Mammary epithelial cell (primary cell): ENCODE results near the gene KLHL25.

Experiments used
- EZH2 ChIP-seq: IDR thresholded peaks from 2 replicates; pipeline ENCODE4 v1.6.1; 2012; ENCODE audit warnings: low read length, inconsistent platforms, borderline replicate concordance
- TF ChIP-seq, protein P1 (sequence below), 2 donors: IDR thresholded peaks in 1 of 2; conservative IDR thresholded peaks in 1 of 2; 2 replicates each; pipeline ENCODE4 v1.5.1; 2011 to 2012; ENCODE audit warnings: inconsistent platforms in 2 of 2, low read length in 2 of 2, mild to moderate bottlenecking in 2 of 2, control low read depth in 1 of 2, low read depth in 1 of 2; ENCODE audit not compliant: insufficient read depth in 1 of 2; ENCODE audit errors: extremely low read depth in 1 of 2

DNA sequence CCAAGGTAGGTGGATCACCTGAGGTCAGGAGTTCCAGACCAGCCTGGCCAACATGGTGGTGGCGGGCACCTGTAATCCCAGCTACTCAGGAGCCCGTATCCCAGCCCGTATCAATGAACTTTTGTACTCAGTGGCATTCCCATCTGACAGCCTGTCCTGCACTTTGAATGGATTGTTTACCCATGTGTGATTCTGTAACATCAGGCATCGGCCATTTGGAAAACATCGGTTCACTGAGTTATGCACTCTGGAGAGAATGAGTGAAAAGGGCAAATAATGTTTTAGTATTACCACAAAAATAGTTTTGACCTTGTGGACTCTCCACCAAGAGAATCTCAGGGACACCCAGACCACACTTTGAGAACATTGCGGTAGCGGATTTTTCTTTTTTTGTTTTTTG, 13.6 kb downstream of the KLHL25 start:
- TF ChIP-seq, protein P1, sequence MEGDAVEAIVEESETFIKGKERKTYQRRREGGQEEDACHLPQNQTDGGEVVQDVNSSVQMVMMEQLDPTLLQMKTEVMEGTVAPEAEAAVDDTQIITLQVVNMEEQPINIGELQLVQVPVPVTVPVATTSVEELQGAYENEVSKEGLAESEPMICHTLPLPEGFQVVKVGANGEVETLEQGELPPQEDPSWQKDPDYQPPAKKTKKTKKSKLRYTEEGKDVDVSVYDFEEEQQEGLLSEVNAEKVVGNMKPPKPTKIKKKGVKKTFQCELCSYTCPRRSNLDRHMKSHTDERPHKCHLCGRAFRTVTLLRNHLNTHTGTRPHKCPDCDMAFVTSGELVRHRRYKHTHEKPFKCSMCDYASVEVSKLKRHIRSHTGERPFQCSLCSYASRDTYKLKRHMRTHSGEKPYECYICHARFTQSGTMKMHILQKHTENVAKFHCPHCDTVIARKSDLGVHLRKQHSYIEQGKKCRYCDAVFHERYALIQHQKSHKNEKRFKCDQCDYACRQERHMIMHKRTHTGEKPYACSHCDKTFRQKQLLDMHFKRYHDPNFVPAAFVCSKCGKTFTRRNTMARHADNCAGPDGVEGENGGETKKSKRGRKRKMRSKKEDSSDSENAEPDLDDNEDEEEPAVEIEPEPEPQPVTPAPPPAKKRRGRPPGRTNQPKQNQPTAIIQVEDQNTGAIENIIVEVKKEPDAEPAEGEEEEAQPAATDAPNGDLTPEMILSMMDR (conservative IDR thresholded peaks at IDR 0.05 in 1 of 2, IDR thresholded peaks at IDR 0.05 in 1 of 2; ENCODE audit: extremely low read depth in 1 of 2, insufficient read depth in 1 of 2, low read depth in 1 of 2, low read length in 2 of 2): no peak
- no peak for TF ChIP-seq EZH2
